Panc1 (cell line): ENCODE results near the gene YY1. TPM values are rescaled to one million over a fixed set of nuclear protein-coding genes. Genes with fewer than 3 reads are reported as not detected.

ENCODE experiments used
- ATAC-seq: fragments of 200-7000 bp; cut with Tn5 transposase; 2 replicates; pipeline ENCODE4 v1.9.1; 2020; ENCODE audit warnings: mild to moderate bottlenecking, moderate library complexity
- BruUV-seq: library from RNA; stranded (reverse); fragments of 400-500 nt; replicated peaks from 2 replicates; lab custom pipeline; 2021; lab: Mats Ljungman, UMichigan
- CTCF ChIA-PET: fragments of 300-600 bp; sonication (Branson Sonifier 250); formaldehyde crosslinking; loops from one replicate; lab custom pipeline; 2022; ENCODE audit warnings: antibody characterized with exemption; lab: Charles Lee
- POLR2A ChIA-PET: fragments of 300-600 bp; sonication (Branson Sonifier 250); formaldehyde crosslinking; loops from one replicate; lab custom pipeline; 2022; ENCODE audit warnings: antibody characterized with exemption; lab: Charles Lee
- DNase-seq: peaks from one replicate; pipeline ENCODE4 v3.0.0-alpha.2; 2010; ENCODE audit warnings: low read depth, low spot score
- H3K27ac ChIP-seq: 2 replicates; pipeline ENCODE4 v1.5.1; 2011; ENCODE audit warnings: mild to moderate bottlenecking, low read length, inconsistent platforms
- H3K27me3 ChIP-seq: fragments of 200-500 bp; sonication (Bioruptor generic); 2 replicates; pipeline ENCODE4 v1.6.0; 2014; ENCODE audit warnings: low read length, inconsistent platforms; ENCODE audit not compliant: control insufficient read depth, insufficient read depth
- H3K36me3 ChIP-seq: fragments of 200-500 bp; sonication (Bioruptor generic); 2 replicates; pipeline ENCODE4 v1.5.1; 2014; ENCODE audit warnings: inconsistent platforms, mild to moderate bottlenecking, low read length, moderate library complexity; ENCODE audit not compliant: control insufficient read depth, insufficient read depth
- H3K4me1 ChIP-seq: 2 replicates; pipeline ENCODE4 v1.5.1; 2011; ENCODE audit warnings: inconsistent platforms, mild to moderate bottlenecking, low read length, moderate library complexity; ENCODE audit not compliant: control insufficient read depth, insufficient read depth
- H3K4me3 ChIP-seq, 2 experiments: 2 replicates each; pipeline ENCODE4 v1.5.1; 2011 to 2012; ENCODE audit warnings: low read depth in 2 of 2, low read length in 2 of 2, mild to moderate bottlenecking in 2 of 2, inconsistent platforms in 1 of 2, moderate library complexity in 1 of 2
- H3K9me3 ChIP-seq: fragments of 200-500 bp; sonication (Bioruptor generic); 2 replicates; pipeline ENCODE4 v1.5.1; 2014; ENCODE audit warnings: low read depth, mild to moderate bottlenecking, inconsistent platforms, low read length, moderate library complexity; ENCODE audit not compliant: control insufficient read depth, insufficient read depth
- POLR2AphosphoS5 ChIP-seq: IDR thresholded peaks from 2 replicates; pipeline ENCODE4 v1.6.1; 2012; ENCODE audit warnings: mild to moderate bottlenecking, low read depth, low read length, moderate library complexity
- SIN3A ChIP-seq: IDR thresholded peaks from 2 replicates; pipeline ENCODE4 v1.6.1; 2012; ENCODE audit warnings: low read depth, mild to moderate bottlenecking, low read length, moderate library complexity, borderline replicate concordance; ENCODE audit not compliant: insufficient read depth
- TCF7L2 ChIP-seq: IDR thresholded peaks from 2 replicates; pipeline ENCODE4 v1.6.1; 2011; ENCODE audit warnings: mild to moderate bottlenecking, low read depth, low read length, inconsistent platforms
- in situ Hi-C: cut with HindIII; loops from 2 replicates; pipeline ENCODE4 v1.10.0; 2016; ENCODE audit warnings: low sequenced_read_pairs, low pct_unique_long_range_greater_than_20kb
- intact Hi-C: fragments of 100-400 bp; cut with micrococcal nuclease; formaldehyde crosslinking; loops from one replicate; pipeline ENCODE4 v1.10.0; 2022; ENCODE audit not compliant: unreplicated experiment
- total RNA-seq: library from RNA; stranded (reverse); gene quantifications from one replicate; pipeline ENCODE4 v1.2.1, GENCODE V29; 2021; ENCODE audit not compliant: unreplicated experiment
- TF ChIP-seq, protein P1 (sequence below): fragments of 450-650 bp; IDR thresholded peaks from 2 replicates; pipeline ENCODE4 v1.5.1; 2017; ENCODE audit warnings: mild to moderate bottlenecking
- TF ChIP-seq, protein P2 (sequence below), 2 experiments: IDR thresholded peaks; 2 replicates each; pipeline ENCODE4 v1.6.1; 2011 to 2012; ENCODE audit warnings: low read depth in 2 of 2, control low read depth in 1 of 2, low read length in 1 of 2, mild to moderate bottlenecking in 1 of 2, moderate library complexity in 1 of 2; ENCODE audit not compliant: insufficient read depth in 1 of 2

The YY1 gene
- total RNA-seq, 1 experiment from 2014 or later: 71.3 TPM

DNA sequence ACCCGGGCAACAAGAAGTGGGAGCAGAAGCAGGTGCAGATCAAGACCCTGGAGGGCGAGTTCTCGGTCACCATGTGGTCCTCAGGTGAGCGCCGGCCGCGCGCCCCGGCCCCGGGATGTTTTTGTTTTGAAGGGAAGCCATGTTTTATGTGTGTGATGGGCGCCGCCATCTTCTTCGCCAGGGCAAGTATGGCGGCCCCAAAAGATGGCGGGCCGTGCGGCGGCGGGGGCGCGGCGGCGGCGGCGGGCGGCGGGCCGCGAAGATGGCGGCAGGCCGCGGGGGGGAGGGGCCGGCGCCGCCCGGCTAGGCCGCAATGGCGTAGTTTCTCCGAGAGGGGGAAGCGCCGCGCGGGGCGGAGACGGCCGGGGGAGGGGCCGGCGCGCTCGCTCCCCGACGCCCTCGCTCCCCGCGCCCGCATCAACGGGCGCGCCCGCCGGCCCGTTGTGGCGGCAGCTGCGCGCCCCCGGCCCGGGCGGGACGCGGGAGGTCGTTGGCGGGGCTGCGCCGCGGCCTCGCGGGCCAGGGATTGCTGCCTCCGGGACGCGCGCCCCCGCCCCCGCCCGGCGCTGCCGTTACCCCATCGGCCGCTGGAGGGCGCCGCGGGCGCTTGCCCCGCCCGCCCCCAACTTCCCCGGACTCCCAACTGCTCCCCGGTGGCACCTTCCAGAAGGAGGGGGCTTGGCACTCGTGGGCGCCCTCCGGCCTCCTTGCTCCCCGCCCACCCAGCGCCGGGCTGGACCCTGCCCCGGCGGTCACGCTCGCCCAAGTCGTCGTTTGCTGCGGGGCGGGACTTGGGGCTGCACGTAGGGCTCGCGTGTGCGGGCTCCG, 1.1 kb downstream of the YY1 start:
- Histone ChIP-seq H3K27me3 (no peaks in the 10 kb centered on the region), H3K27ac (peak overlapping the region; percentile 71), H3K9me3 (no peaks in the 10 kb centered on the region), H3K4me1 (peaks cover 14% of the 10 kb centered on the region), H3K4me3 (peak overlapping the region; percentile 58 to 77), H3K36me3 (peaks cover 3% of the 10 kb centered on the region; the same call in 1 of the 2 replicates)
- POLR2A ChIA-PET: no interaction called here
- no TSS peak for BruUV-seq
- DNase-seq: no peak
- in situ Hi-C loops (no loop called here), intact Hi-C loops (no loop called here)
- peak; percentile 71 for ATAC-seq
- CTCF ChIA-PET: no interaction called here
- peak; percentile 33; the same call in 1 of the 2 replicates for TF ChIP-seq POLR2AphosphoS5
- TF ChIP-seq TCF7L2: no peak
- TF ChIP-seq, protein P1, sequence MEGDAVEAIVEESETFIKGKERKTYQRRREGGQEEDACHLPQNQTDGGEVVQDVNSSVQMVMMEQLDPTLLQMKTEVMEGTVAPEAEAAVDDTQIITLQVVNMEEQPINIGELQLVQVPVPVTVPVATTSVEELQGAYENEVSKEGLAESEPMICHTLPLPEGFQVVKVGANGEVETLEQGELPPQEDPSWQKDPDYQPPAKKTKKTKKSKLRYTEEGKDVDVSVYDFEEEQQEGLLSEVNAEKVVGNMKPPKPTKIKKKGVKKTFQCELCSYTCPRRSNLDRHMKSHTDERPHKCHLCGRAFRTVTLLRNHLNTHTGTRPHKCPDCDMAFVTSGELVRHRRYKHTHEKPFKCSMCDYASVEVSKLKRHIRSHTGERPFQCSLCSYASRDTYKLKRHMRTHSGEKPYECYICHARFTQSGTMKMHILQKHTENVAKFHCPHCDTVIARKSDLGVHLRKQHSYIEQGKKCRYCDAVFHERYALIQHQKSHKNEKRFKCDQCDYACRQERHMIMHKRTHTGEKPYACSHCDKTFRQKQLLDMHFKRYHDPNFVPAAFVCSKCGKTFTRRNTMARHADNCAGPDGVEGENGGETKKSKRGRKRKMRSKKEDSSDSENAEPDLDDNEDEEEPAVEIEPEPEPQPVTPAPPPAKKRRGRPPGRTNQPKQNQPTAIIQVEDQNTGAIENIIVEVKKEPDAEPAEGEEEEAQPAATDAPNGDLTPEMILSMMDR: peak; percentile 92
- TF ChIP-seq SIN3A: 0 out of 2 replicates have a peak, but pooled peaks have one; percentile 68
- TF ChIP-seq, protein P2, sequence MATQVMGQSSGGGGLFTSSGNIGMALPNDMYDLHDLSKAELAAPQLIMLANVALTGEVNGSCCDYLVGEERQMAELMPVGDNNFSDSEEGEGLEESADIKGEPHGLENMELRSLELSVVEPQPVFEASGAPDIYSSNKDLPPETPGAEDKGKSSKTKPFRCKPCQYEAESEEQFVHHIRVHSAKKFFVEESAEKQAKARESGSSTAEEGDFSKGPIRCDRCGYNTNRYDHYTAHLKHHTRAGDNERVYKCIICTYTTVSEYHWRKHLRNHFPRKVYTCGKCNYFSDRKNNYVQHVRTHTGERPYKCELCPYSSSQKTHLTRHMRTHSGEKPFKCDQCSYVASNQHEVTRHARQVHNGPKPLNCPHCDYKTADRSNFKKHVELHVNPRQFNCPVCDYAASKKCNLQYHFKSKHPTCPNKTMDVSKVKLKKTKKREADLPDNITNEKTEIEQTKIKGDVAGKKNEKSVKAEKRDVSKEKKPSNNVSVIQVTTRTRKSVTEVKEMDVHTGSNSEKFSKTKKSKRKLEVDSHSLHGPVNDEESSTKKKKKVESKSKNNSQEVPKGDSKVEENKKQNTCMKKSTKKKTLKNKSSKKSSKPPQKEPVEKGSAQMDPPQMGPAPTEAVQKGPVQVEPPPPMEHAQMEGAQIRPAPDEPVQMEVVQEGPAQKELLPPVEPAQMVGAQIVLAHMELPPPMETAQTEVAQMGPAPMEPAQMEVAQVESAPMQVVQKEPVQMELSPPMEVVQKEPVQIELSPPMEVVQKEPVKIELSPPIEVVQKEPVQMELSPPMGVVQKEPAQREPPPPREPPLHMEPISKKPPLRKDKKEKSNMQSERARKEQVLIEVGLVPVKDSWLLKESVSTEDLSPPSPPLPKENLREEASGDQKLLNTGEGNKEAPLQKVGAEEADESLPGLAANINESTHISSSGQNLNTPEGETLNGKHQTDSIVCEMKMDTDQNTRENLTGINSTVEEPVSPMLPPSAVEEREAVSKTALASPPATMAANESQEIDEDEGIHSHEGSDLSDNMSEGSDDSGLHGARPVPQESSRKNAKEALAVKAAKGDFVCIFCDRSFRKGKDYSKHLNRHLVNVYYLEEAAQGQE (IDR thresholded peaks at IDR 0.05; ENCODE audit: insufficient read depth in 1 of 2, low read depth in 2 of 2, low read length in 1 of 2): no peak

DNA sequence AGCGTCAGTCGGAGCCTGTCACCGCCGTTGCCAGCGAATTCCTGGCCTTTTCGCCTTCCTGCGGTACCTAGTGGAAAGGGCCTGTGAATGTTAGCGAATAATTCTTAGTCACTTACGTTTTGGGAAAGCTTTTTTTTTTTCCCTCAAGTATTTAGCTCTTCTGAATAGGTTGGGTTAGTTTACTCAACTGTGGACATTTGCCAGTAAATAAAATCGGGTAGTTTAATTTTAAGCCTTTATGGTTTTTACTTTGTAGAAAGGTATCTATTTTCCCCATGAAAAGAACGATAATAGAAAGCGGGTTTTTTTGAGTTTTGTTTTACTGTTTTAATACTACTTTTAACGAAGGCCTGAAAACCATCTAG, 1.7 kb downstream of the YY1 start:
- in situ Hi-C loops: no loop called here
- no TSS peak for BruUV-seq
- ChIA-PET POLR2A (interaction anchor here (0.6 kb wide), 1 partner anchor 13 kb away, joined by 3 read pairs; no protein-coding TSS in a partner anchor), CTCF (interaction anchor here (0.6 kb wide), 1 partner anchor 10 kb away, joined by 3 read pairs; no protein-coding TSS in a partner anchor)
- H3K27ac ChIP-seq: peak overlapping the region; percentile 71
- intact Hi-C loops: no loop called here
- H3K36me3 ChIP-seq: peaks cover 3% of the 10 kb centered on the region; the same call in 1 of the 2 replicates
- H3K27me3 ChIP-seq: no peaks in the 10 kb centered on the region
- H3K4me3 ChIP-seq: peak overlapping the region; percentile 51 to 77
- DNase-seq (no peak), ATAC-seq (no peak)
- H3K9me3 ChIP-seq: no peaks in the 10 kb centered on the region
- H3K4me1 ChIP-seq: peaks cover 18% of the 10 kb centered on the region
- no peak for TF ChIP-seq POLR2AphosphoS5
- TF ChIP-seq, protein P1: peak; percentile 61; the same call in 1 of the 2 replicates
